Neural cell (in vitro differentiated cells): ENCODE results near the gene MED27. TPM values are rescaled to one million over a fixed set of nuclear protein-coding genes. Genes with fewer than 3 reads are reported as not detected.

ENCODE experiments used
- H2AFZ ChIP-seq: fragments of 200-600, 300-800 bp; sonication (generic), shearing (Covaris generic); 2 replicates; pipeline ENCODE4 v1.6.0; 2014; ENCODE audit warnings: low read depth, mild to moderate bottlenecking, antibody characterized with exemption, low read length, moderate library complexity
- H3F3A ChIP-seq: fragments of 200-600 bp; shearing (Covaris generic); 2 replicates; pipeline ENCODE4 v1.6.1; 2016; ENCODE audit warnings: mild to moderate bottlenecking, moderate library complexity, mixed read lengths, antibody characterized with exemption, low read length; ENCODE audit not compliant: insufficient read depth, poor library complexity, severe bottlenecking
- H3K27ac ChIP-seq: fragments of 200-600, 300-800 bp; sonication (generic), shearing (Covaris generic); 2 replicates; pipeline ENCODE4 v1.5.1; 2014; ENCODE audit warnings: mild to moderate bottlenecking, low read length, moderate library complexity
- H3K27me3 ChIP-seq: fragments of 300-800, 200-600 bp; sonication (generic), shearing (Covaris generic); 2 replicates; pipeline ENCODE4 v1.6.0; 2014; ENCODE audit warnings: mild to moderate bottlenecking, low read depth, low read length, moderate library complexity; ENCODE audit not compliant: insufficient read depth
- H3K36me3 ChIP-seq: fragments of 300-800, 200-600 bp; sonication (generic), shearing (Covaris generic); 2 replicates; pipeline ENCODE4 v1.5.1; 2014; ENCODE audit warnings: mild to moderate bottlenecking, antibody characterized with exemption, low read length, moderate library complexity; ENCODE audit not compliant: insufficient read depth
- H3K4me2 ChIP-seq: fragments of 300-800, 200-600 bp; sonication (generic), shearing (Covaris generic); 2 replicates; pipeline ENCODE4 v1.6.0; 2014; ENCODE audit warnings: mild to moderate bottlenecking, low read length
- H3K4me3 ChIP-seq: fragments of 300-800, 200-600 bp; sonication (generic), shearing (Covaris generic); 2 replicates; pipeline ENCODE4 v1.5.1; 2014; ENCODE audit warnings: mild to moderate bottlenecking, low read length, moderate library complexity
- H3K79me2 ChIP-seq: fragments of 200-600 bp; shearing (Covaris generic); replicated peaks from 2 replicates; pipeline ENCODE4 v1.6.0; 2014; ENCODE audit warnings: mild to moderate bottlenecking, low read length, moderate library complexity; ENCODE audit not compliant: insufficient read depth
- H3K9ac ChIP-seq: fragments of 300-800, 200-600 bp; sonication (generic), shearing (Covaris generic); 2 replicates; pipeline ENCODE4 v1.6.1; 2016; ENCODE audit warnings: mild to moderate bottlenecking, low read length, mixed read lengths
- H3K9me2 ChIP-seq: fragments of 200-600 bp; shearing (Covaris generic); 2 replicates; pipeline ENCODE4 v1.6.1; 2016; ENCODE audit warnings: mild to moderate bottlenecking, low read length, mixed read lengths; ENCODE audit not compliant: insufficient read depth
- H3K9me3 ChIP-seq: fragments of 200-600, 300-800 bp; sonication (generic), shearing (Covaris generic); 2 replicates; pipeline ENCODE4 v1.6.1; 2016; ENCODE audit warnings: mild to moderate bottlenecking, mixed run types, low read length, moderate library complexity, mixed read lengths
- H4K20me1 ChIP-seq: fragments of 200-600 bp; shearing (Covaris generic); 2 replicates; pipeline ENCODE4 v1.6.1; 2016; ENCODE audit warnings: mild to moderate bottlenecking, mixed run types; ENCODE audit not compliant: insufficient read depth
- CTCF ChIP-seq: fragments of 450-650 bp; IDR thresholded peaks from 2 replicates; pipeline ENCODE4 v1.5.1; 2014; ENCODE audit warnings: antibody characterized with exemption, mild to moderate bottlenecking, moderate library complexity; ENCODE audit not compliant: poor library complexity, severe bottlenecking
- EP300 ChIP-seq: fragments of 450-650 bp; conservative IDR thresholded peaks from 2 replicates; pipeline ENCODE4 v1.6.1; 2014; ENCODE audit warnings: antibody characterized with exemption, mild to moderate bottlenecking, moderate library complexity; ENCODE audit not compliant: poor library complexity, severe bottlenecking
- EZH2 ChIP-seq: fragments of 200-600, 300-800 bp; shearing (Covaris generic), sonication (generic); IDR thresholded peaks from 2 replicates; pipeline ENCODE4 v1.6.1; 2014; ENCODE audit warnings: antibody characterized with exemption, low read length, borderline replicate concordance, mild to moderate bottlenecking; ENCODE audit not compliant: insufficient read depth, poor library complexity, severe bottlenecking
- MXI1 ChIP-seq: fragments of 450-650 bp; conservative IDR thresholded peaks from 2 replicates; pipeline ENCODE4 v1.6.1; 2014; ENCODE audit warnings: antibody characterized with exemption, mild to moderate bottlenecking; ENCODE audit not compliant: poor library complexity, severe bottlenecking
- POLR2AphosphoS5 ChIP-seq: IDR thresholded peaks from 2 replicates; pipeline ENCODE4 v1.6.1; 2012
- RAD21 ChIP-seq: fragments of 450-650 bp; conservative IDR thresholded peaks from 2 replicates; pipeline ENCODE4 v1.6.1; 2014; ENCODE audit warnings: antibody characterized with exemption, mild to moderate bottlenecking, moderate library complexity
- REST ChIP-seq: IDR thresholded peaks from 2 replicates; pipeline ENCODE4 v1.6.1; 2012; ENCODE audit warnings: borderline replicate concordance
- SMC3 ChIP-seq: fragments of 450-650 bp; conservative IDR thresholded peaks from 2 replicates; pipeline ENCODE4 v1.6.1; 2014; ENCODE audit warnings: antibody characterized with exemption, mild to moderate bottlenecking, moderate library complexity; ENCODE audit not compliant: poor library complexity
- TAF1 ChIP-seq: IDR thresholded peaks from 2 replicates; pipeline ENCODE4 v1.6.1; 2012; ENCODE audit warnings: low read depth
- polyA plus RNA-seq: library from polyadenylated mRNA; depleted of rRNA; stranded (reverse); fragments of >200 nt; gene quantifications from 2 replicates; pipeline ENCODE4 v1.2.3, GENCODE V29; 2014

The MED27 gene
- polyA plus RNA-seq, 1 donor from 2014 or later, result 7.5 TPM

GRCh38 chr9:131994364-131995125, 85.1 kb downstream of the MED27 start:
- Histone ChIP-seq H3K9me2 (no peaks in the 10 kb centered on the region), H3K4me2 (no peak overlapping the region), H3F3A (no peaks in the 10 kb centered on the region), H3K9me3 (no peaks in the 10 kb centered on the region), H3K36me3 (peaks cover 6% of the 10 kb centered on the region), H3K27ac (no peak overlapping the region), H3K27me3 (no peaks in the 10 kb centered on the region), H2AFZ (no peak overlapping the region), H4K20me1 (no peaks in the 10 kb centered on the region), H3K4me3 (no peak overlapping the region), H3K79me2 (no peaks in the 10 kb centered on the region), H3K9ac (no peak overlapping the region)
- TF ChIP-seq POLR2AphosphoS5 (no peak), MXI1 (no peak), SMC3 (no peak), REST (no peak), EZH2 (no peak), EP300 (no peak), TAF1 (no peak), RAD21 (no peak), CTCF (no peak)

- no peaks in the 10 kb centered on the region for H3K9me3 ChIP-seq
- no peaks in the 10 kb centered on the region for H3K27me3 ChIP-seq
- H4K20me1 ChIP-seq, result no peaks in the 10 kb centered on the region
- no peak overlapping the region for H2AFZ ChIP-seq
- no peaks in the 10 kb centered on the region for H3K79me2 ChIP-seq
- H3K36me3 ChIP-seq, result peaks cover 6% of the 10 kb centered on the region
- no peak overlapping the region for H3K4me3 ChIP-seq
- no peaks in the 10 kb centered on the region for H3K9me2 ChIP-seq
- H3K9ac ChIP-seq, result no peak overlapping the region
- no peak overlapping the region for H3K27ac ChIP-seq
- TF ChIP-seq EP300 (no peak), SMC3 (no peak), POLR2AphosphoS5 (no peak), CTCF (no peak), EZH2 (no peak), TAF1 (no peak), RAD21 (no peak), MXI1 (no peak), REST (no peak)
- H3K4me2 ChIP-seq, result no peak overlapping the region
- H3F3A ChIP-seq, result no peaks in the 10 kb centered on the region
Observed at GRCh38 chr9:131992906-131993657, 86.6 kb downstream of the MED27 start.
